NOMO-1 treated with dmso at 0.1 percent for 144 hours (cell line): ENCODE measurements around the gene NAV3.
"Not testable (repeated sequence)": the region's sequence is repeated elsewhere in the genome, so short reads cannot be mapped to it uniquely, and the experiment has no call there.

ENCODE experiments used
- DNase-seq: peaks from one replicate; lab custom pipeline; 2025; ENCODE audit not compliant: unreplicated experiment; lab: John Stamatoyannopoulos, UW

Gene NAV3

GRCh38 chr12:78038541-78038940 is 207.8 kb downstream of the NAV3 start:
- DNase-seq, result no peak

DNA sequence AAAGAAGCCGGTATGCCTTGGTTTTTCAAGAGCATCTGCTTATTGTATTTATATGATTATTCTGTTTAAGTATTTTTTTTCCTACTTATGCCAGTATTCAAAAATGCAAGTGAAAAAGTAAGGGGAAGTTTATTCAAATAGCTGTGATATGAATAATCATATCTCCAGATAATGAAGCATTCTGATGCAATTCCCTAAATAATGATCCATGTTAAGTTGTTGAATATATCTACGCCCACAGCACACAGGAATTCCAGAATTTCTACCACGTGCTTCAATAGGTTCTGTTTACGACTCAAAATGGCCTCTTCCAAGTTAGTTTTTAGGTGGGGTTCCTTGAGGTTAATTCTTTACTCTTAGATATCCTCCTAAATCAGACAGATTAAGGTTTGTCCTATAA is 208.3 kb downstream of the NAV3 start:
- DNase-seq, result no peak

GRCh38 chr12:78040111-78040510 is 209.4 kb downstream of the NAV3 start:
- DNase-seq, result no peak

- no peak for DNase-seq
Measured at GRCh38 chr12:78050790-78051189, 220.1 kb downstream of the NAV3 start.

DNA sequence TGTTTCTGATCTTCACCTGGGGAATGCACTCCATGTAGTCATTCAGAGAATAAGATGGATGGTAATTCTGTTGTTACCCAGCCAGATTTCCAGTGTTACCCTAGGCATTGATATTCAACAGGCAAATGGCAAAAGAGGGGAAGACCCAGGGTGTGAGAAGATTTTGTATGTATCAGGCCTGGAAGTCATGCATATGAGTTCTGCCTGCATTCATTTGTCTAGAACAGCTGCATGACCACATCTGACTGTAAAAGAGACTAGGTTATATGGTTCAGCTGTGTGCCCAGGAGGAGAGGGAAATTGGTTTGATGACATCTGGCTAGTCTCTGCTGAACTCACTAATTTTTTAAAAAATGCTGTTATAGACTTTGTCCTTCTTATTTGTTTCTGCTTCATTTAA is 224.9 kb downstream of the NAV3 start:
- no peak for DNase-seq

DNA sequence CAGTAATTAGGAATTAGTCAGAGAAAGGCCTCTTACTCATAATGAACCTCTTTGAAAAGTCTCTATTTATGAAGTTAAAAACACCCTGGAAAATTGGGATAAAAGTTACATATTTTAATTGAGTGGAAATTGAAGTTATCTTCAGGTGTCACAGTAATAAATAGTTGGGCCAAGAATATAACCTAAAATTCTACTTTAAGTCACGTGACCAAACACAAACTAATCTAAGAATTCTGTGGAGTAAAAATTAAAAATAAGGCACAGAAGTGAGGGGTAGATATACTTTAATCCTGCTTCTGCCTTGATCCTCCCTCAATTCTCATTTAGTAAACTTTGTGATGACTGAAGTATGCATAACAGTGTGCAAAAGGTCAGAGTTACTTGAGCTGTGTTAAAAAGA is 226.4 kb downstream of the NAV3 start:
- no peak for DNase-seq

GRCh38 chr12:78060186-78060585 is 229.5 kb downstream of the NAV3 start:
- DNase-seq, result no peak

DNA sequence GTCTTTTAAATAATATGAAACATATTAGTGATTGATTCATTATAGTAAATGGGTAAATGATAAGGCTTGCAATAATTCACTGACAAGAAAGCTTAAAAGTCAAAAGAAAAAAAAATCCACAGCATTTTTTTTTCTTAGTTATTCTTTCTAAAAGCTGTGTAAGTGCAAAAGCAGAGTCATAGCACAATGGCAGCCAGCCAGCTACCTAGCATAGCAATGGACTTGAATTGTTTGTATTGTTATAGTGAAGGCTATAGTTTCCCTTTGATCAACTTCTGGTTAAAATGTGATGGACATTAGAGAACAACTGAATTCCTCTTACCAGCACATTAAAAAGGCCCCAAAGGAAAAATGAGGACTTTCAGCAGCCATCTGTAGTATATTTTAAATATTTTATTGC is 232.1 kb downstream of the NAV3 start:
- no peak for DNase-seq

GRCh38 chr12:78081590-78082314 is 251.1 kb downstream of the NAV3 start:
- no peak for DNase-seq

DNA sequence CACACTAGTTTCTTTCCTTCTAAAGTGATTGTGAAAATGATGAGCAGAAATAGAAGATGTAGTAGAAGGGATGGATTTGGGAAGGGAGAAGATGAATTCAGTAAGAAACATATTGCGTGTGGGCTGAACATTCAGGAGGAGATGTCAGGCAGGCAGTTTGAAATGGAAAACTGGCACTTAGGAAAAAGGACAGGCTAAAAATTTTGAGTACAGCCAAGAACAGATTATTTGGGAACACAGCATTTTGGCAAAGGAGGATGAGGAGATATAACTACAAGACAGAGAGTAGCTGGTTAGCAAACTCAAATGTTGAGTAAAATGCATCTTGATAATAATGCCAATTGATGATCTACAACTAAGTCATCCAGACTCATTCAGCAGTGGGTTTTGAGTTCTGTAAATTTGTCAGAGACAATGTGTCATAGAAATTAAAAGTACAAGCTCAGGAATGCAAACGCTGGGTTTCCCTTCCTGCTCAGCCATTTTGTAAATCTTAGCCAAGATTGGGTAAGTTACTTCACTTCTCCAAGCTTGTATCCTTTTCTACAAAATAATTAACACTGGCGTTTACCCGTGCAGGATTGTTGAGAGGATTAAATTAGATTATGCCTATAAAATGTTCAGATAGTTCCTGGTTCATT is 255.0 kb downstream of the NAV3 start:
- DNase-seq, result no peak

- DNase-seq, result no peak
Measured at GRCh38 chr12:78086553-78087362, 256.1 kb downstream of the NAV3 start.

GRCh38 chr12:78087363-78087675 is 256.6 kb downstream of the NAV3 start:
- no peak for DNase-seq

- DNase-seq, result no peak
Measured at GRCh38 chr12:78088391-78088832, 257.7 kb downstream of the NAV3 start.

- DNase-seq, result no peak
Measured at GRCh38 chr12:78090266-78090665, 259.6 kb downstream of the NAV3 start.

DNA sequence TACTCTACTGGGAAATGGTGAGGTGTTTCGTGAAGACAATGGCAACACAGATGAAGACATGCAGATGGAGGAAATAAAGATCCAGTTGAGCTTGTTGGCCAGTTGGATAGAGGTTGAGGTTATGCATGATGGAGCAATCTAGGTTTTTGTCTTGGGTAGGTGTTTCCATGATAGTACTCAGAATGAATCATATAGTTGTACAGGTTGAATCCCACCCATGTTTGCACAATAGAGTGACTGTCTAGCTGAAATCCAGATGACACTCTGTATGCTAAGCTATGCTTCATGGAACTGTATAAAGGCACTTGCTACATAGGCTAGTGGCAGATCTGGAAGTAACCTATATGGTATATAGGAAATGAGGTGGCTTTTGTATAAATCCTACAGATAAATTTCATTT is 264.9 kb downstream of the NAV3 start:
- DNase-seq, result no peak

- no peak for DNase-seq
Measured at GRCh38 chr12:78096909-78097597, 266.4 kb downstream of the NAV3 start.

DNA sequence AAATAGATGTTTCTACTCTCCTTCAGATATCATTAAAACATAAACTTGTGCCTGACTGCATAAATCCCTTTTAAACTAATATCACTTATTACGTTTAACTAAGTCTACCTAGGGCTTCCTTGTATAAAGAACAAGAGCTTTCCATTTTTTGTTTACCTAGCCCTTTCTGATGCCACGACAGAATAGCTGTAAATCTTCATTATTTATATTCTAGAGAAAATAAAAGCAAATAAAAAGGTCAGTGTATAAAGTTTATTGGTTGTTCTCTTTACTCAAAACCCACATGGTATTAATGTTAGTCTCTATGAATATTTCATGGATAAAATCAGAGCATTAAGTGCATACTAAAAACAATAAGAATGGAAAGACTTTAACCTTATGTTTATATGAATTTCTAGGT is 269.1 kb downstream of the NAV3 start:
- no peak for DNase-seq

DNA sequence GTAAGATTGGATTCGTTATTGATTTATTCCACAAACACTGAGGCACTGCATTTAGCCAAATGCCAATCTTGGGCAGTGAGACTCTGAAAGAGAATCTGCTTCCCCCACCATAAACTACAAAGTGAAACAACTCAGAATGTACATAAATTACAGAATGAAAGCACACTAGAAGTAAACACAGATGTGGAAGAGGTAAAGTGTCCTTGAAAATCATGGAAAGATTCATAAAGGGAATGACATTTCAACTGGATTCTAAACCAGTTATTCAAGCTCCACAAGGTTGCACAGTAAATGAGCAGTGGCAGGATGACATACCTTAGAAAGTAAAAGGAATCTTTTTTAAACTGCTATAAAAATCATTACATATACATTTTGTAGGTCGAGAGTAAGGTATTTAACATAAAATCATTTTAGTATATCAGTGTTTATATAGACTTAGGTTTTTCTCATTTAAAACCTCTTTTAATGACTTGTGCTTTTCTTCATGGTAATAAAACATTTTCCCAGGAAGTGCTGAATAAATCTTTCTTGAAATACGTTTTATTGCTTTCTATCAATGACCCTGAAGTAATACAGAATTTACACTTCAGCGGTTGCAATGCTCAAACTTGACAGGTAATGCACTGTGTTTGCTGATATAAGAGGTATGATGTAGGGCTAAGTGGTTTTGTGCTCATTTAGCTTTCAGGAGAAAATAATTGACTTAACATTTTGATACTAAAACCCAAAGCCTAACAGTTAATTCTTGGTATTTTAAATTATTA is 270.6 kb downstream of the NAV3 start:
- DNase-seq, result no peak

DNA sequence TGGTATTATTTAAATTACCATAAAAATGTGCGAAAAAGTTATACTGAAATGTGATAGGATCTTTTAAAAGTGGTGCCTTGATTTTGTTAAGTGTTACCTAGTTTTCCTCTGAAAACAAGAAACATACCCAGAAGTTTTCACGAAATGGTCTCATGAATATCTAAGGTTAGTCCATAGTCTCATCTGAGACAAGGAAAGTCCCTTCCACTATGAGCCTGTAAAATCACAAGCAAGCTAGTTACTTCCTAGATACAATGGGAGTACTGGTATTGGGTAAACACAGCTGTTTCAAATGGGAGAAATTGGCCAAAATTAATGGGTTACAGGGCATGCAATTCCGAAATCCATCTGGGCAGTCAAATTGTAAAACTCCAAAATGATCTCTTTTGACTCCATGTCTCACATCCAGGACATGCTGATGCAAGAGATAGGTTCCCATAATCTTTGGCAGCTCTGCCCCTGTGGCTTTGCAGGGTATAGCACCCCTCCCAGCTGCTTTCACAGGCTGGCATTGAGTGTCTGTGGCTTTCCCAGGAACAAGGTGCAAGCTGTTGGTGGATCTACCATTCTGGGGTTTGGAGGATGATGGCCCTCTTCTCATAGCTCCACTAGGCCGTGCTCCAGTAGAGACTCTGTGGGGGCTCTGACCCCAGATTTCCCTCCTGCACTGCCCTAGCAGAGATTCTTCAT is 271.4 kb downstream of the NAV3 start:
- no peak for DNase-seq

DNA sequence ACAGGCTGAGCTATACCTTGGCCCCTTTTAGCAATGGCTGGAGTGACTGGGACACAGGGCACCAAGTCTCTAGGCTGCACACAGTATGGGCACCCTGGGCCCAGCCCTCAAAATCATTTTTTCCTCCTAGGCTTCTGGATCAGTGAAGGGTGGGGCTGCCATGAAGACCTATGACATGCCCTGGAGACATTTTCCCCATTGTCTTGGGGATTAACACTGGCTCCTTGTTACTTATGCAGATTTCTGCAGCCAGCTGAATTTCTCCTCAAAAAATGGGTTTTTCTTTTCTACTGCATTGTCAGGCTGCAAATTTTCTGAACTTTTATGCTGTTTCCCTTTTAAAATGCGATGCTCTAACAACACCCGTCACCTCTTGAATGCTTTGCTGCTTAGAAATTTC is 272.1 kb downstream of the NAV3 start:
- not testable (repeated sequence) for DNase-seq
